HG02870 (cell line): Measurements from ENCODE around the gene BMX.

Source experiments
- ATAC-seq: cut with Tn5 transposase; IDR thresholded peaks from one replicate; pipeline ENCODE4 v1.9.1; 2021; ENCODE audit warnings: mild to moderate bottlenecking, moderate library complexity; ENCODE audit not compliant: unreplicated experiment

BMX gene

GRCh38 chrX:15505101-15505500 is 4.5 kb downstream of the BMX start:
- ATAC-seq = no peak

GRCh38 chrX:15507005-15507404 is 6.4 kb downstream of the BMX start:
- ATAC-seq = no peak

GRCh38 chrX:15509845-15510244 is 9.2 kb downstream of the BMX start:
- no peak for ATAC-seq

- ATAC-seq = no peak
Measured at GRCh38 chrX:15511563-15511962, 11.0 kb downstream of the BMX start.

- ATAC-seq = no peak
Measured at GRCh38 chrX:15512401-15512965, 11.9 kb downstream of the BMX start.

- no peak for ATAC-seq
Measured at GRCh38 chrX:15514279-15514678, 13.7 kb downstream of the BMX start.

GRCh38 chrX:15515931-15516330 is 15.3 kb downstream of the BMX start:
- no peak for ATAC-seq

GRCh38 chrX:15522464-15522863 is 21.9 kb downstream of the BMX start:
- ATAC-seq = no peak

- ATAC-seq = no peak
Measured at GRCh38 chrX:15523088-15523487, 22.5 kb downstream of the BMX start.

- ATAC-seq = no peak
Measured at GRCh38 chrX:15524417-15524816, 23.8 kb downstream of the BMX start.

GRCh38 chrX:15525664-15526416 is 25.2 kb downstream of the BMX start:
- ATAC-seq = no peak

GRCh38 chrX:15529165-15529564 is 28.6 kb downstream of the BMX start:
- no peak for ATAC-seq

GRCh38 chrX:15530318-15530717 is 29.7 kb downstream of the BMX start:
- ATAC-seq = no peak

GRCh38 chrX:15546745-15547144 is 46.1 kb downstream of the BMX start:
- no peak for ATAC-seq

- ATAC-seq = no peak
Measured at GRCh38 chrX:15547356-15547755, 46.7 kb downstream of the BMX start.

- ATAC-seq = no peak
Measured at GRCh38 chrX:15549189-15550012, 48.8 kb downstream of the BMX start.

- ATAC-seq = no peak
Measured at GRCh38 chrX:15559227-15559626, 58.6 kb downstream of the BMX start.

GRCh38 chrX:15560924-15561323 is 60.3 kb downstream of the BMX start:
- no peak for ATAC-seq

GRCh38 chrX:15563056-15563455 is 62.4 kb downstream of the BMX start:
- no peak for ATAC-seq

GRCh38 chrX:15564981-15565579 is 64.5 kb downstream of the BMX start:
- no peak for ATAC-seq

- ATAC-seq = no peak
Measured at GRCh38 chrX:15566244-15566643, 65.6 kb downstream of the BMX start.

- ATAC-seq = no peak
Measured at GRCh38 chrX:15567267-15567666, 66.7 kb downstream of the BMX start.
